ENCODE results near the gene C19orf73.

C19orf73 gene

GRCh38 chr19:49145573-49146407 lies 26.8 kb upstream of the C19orf73 start:
- H3K36me3 ChIP-seq, result peaks cover 17% of the 10 kb centered on the region
- no peak overlapping the region for H3K27ac ChIP-seq
- peak; percentile 79 for TF ChIP-seq CTCF (IDR thresholded peaks at IDR 0.05; ENCODE audit: low read depth, low read length)
- DNase-seq, result peak; percentile 79
- no peaks in the 10 kb centered on the region for H3K9me3 ChIP-seq (ENCODE audit: severe bottlenecking)
- H3K27me3 ChIP-seq (ENCODE audit: insufficient read depth, low read depth, severe bottlenecking), result no peaks in the 10 kb centered on the region
- H3K4me3 ChIP-seq (ENCODE audit: low read depth, low read length), result no peak overlapping the region

GRCh38 chr19:49142866-49143335 lies 24.0 kb upstream of the C19orf73 start:
- Histone ChIP-seq H3K9me3 (ENCODE audit: severe bottlenecking) (no peaks in the 10 kb centered on the region), H3K27me3 (ENCODE audit: insufficient read depth, low read depth, severe bottlenecking) (no peaks in the 10 kb centered on the region), H3K36me3 (peaks cover 19% of the 10 kb centered on the region), H3K27ac (no peak overlapping the region), H3K4me3 (ENCODE audit: low read depth, low read length) (no peak overlapping the region)
- no peak for TF ChIP-seq CTCF (IDR thresholded peaks at IDR 0.05; ENCODE audit: low read depth, low read length)
- peak; percentile 45 for DNase-seq

- no peak for TF ChIP-seq CTCF (IDR thresholded peaks at IDR 0.05; ENCODE audit: low read depth, low read length)
- Histone ChIP-seq H3K27me3 (ENCODE audit: insufficient read depth, low read depth, severe bottlenecking) (no peaks in the 10 kb centered on the region), H3K36me3 (peaks cover 25% of the 10 kb centered on the region), H3K4me3 (ENCODE audit: low read depth, low read length) (no peak overlapping the region), H3K9me3 (ENCODE audit: severe bottlenecking) (no peaks in the 10 kb centered on the region), H3K27ac (no peak overlapping the region)
- no peak for DNase-seq
These were observed 22.4 kb upstream of the C19orf73 start for GRCh38 chr19:49141352-49141751.

- no peak for DNase-seq
- no peak for TF ChIP-seq CTCF (IDR thresholded peaks at IDR 0.05; ENCODE audit: low read depth, low read length)
- peaks cover 25% of the 10 kb centered on the region for H3K36me3 ChIP-seq
- H3K27me3 ChIP-seq (ENCODE audit: insufficient read depth, low read depth, severe bottlenecking), result no peaks in the 10 kb centered on the region
- no peak overlapping the region for H3K4me3 ChIP-seq (ENCODE audit: low read depth, low read length)
- H3K27ac ChIP-seq, result no peak overlapping the region
- no peaks in the 10 kb centered on the region for H3K9me3 ChIP-seq (ENCODE audit: severe bottlenecking)
These were observed 22.0 kb upstream of the C19orf73 start for GRCh38 chr19:49140951-49141350.

GRCh38 chr19:49136771-49137171 lies 17.8 kb upstream of the C19orf73 start:
- Histone ChIP-seq H3K36me3 (peaks cover 51% of the 10 kb centered on the region), H3K9me3 (ENCODE audit: severe bottlenecking) (no peaks in the 10 kb centered on the region), H3K27ac (peak overlapping the region; percentile 37; the same call in 1 of the 2 replicates), H3K4me3 (ENCODE audit: low read depth, low read length) (no peak overlapping the region), H3K27me3 (ENCODE audit: insufficient read depth, low read depth, severe bottlenecking) (no peaks in the 10 kb centered on the region)
- no peak for DNase-seq
- TF ChIP-seq CTCF (IDR thresholded peaks at IDR 0.05; ENCODE audit: low read depth, low read length), result no peak
